Measurements from ENCODE around the gene AUTS2. TPM values are rescaled to one million over a fixed set of nuclear protein-coding genes. Genes with fewer than 3 reads are reported as not detected.

AUTS2 gene
- total RNA-seq, 4 donors from 2014 or later = 14.9 to 27.2 (median 17.5) TPM

GRCh38 chr7:70739646-70740210, 1141.5 kb downstream of the AUTS2 start:
- 78 to 81% methylated on average over 7 of the region's 7 CpGs for whole genome bisulfite sequencing, 2 donors
- Histone ChIP-seq H3K4me3 (replicated peaks in 1 of 3) (no peak overlapping the region), H3K4me1 (peaks cover 0 to 9% of the 10 kb centered on the region in 2 donors), H3K27me3 (no peaks in the 10 kb centered on the region), H3K27ac (no peak overlapping the region), H3K9me3 (no peaks in the 10 kb centered on the region), H3K36me3 (no peaks in the 10 kb centered on the region)
- intact Hi-C loops (cut with DNase I) = no loop called here
- no peak for DNase-seq
- TF ChIP-seq POLR2A (IDR thresholded peaks at IDR 0.05) = no peak

GRCh38 chr7:70741666-70742065, 1143.4 kb downstream of the AUTS2 start:
- TF ChIP-seq CTCF (IDR thresholded peaks at IDR 0.05) (no peak), POLR2A (IDR thresholded peaks at IDR 0.05) (no peak)

GRCh38 chr7:70743531-70744325, 1145.5 kb downstream of the AUTS2 start:
- 76 to 78% methylated on average over 9 of the region's 9 CpGs for WGBS, 2 donors
- Histone ChIP-seq H3K27me3 (no peaks in the 10 kb centered on the region), H3K36me3 (no peaks in the 10 kb centered on the region), H3K27ac (no peak overlapping the region), H3K4me3 (replicated peaks in 1 of 3) (no peak overlapping the region), H3K9me3 (no peaks in the 10 kb centered on the region), H3K4me1 (no peaks in the 10 kb centered on the region)
- TF ChIP-seq CTCF (IDR thresholded peaks at IDR 0.05) = no peak
- TF ChIP-seq POLR2A (IDR thresholded peaks at IDR 0.05) = no peak
- DNase-seq = no peak
- intact Hi-C loops (cut with DNase I) = no loop called here

More at GRCh38 chr7:70741666-70742065, 1143.4 kb downstream of the AUTS2 start:
- Histone ChIP-seq H3K4me3 (replicated peaks in 1 of 3) (no peak overlapping the region), H3K9me3 (no peaks in the 10 kb centered on the region), H3K4me1 (peaks cover 0 to 7% of the 10 kb centered on the region in 2 donors), H3K27ac (no peak overlapping the region), H3K36me3 (no peaks in the 10 kb centered on the region), H3K27me3 (no peaks in the 10 kb centered on the region)
- 88 to 92% methylated on average over 5 of the region's 5 CpGs for WGBS, 2 donors
- intact Hi-C loops (cut with DNase I) = no loop called here
- DNase-seq = no peak

GRCh38 chr7:70744492-70744891, 1146.2 kb downstream of the AUTS2 start:
- no peaks in the 10 kb centered on the region for H3K27me3 ChIP-seq
- no peaks in the 10 kb centered on the region for H3K36me3 ChIP-seq
- H3K4me3 ChIP-seq (replicated peaks in 1 of 3) = no peak overlapping the region
- 87 to 90% methylated on average over 12 of the region's 12 CpGs for WGBS, 2 donors
- no peak for TF ChIP-seq CTCF (IDR thresholded peaks at IDR 0.05)
- TF ChIP-seq POLR2A (IDR thresholded peaks at IDR 0.05) = no peak
- intact Hi-C loops (cut with DNase I) = no loop called here
- no peaks in the 10 kb centered on the region for H3K9me3 ChIP-seq
- no peak for DNase-seq
- H3K4me1 ChIP-seq = no peaks in the 10 kb centered on the region
- no peak overlapping the region for H3K27ac ChIP-seq

GRCh38 chr7:70749831-70750230, 1151.6 kb downstream of the AUTS2 start:
- intact Hi-C loops (cut with DNase I) = no loop called here
- TF ChIP-seq POLR2A (IDR thresholded peaks at IDR 0.05) = no peak
- no peak for TF ChIP-seq CTCF (IDR thresholded peaks at IDR 0.05)
- no peaks in the 10 kb centered on the region for H3K27me3 ChIP-seq
- no peaks in the 10 kb centered on the region for H3K9me3 ChIP-seq
- 73 to 89% methylated on average over 1 of the region's 1 CpG for WGBS, 2 donors
- H3K4me1 ChIP-seq = no peaks in the 10 kb centered on the region
- H3K36me3 ChIP-seq = no peaks in the 10 kb centered on the region
- no peak overlapping the region for H3K27ac ChIP-seq
- no peak overlapping the region for H3K4me3 ChIP-seq (replicated peaks in 1 of 3)
- DNase-seq = no peak

Measured in thyroid gland (tissue), 4 donors.